Aorta (tissue), 5 donors: ENCODE results near the gene ONECUT1. TPM values are rescaled to one million over a fixed set of nuclear protein-coding genes. Genes with fewer than 3 reads are reported as not detected.

Experiments
- ATAC-seq: fragments of 200-7000 bp; cut with Tn5 transposase; one replicate; pipeline ENCODE4 v1.9.1; 2022; ENCODE audit warnings: moderate library complexity; ENCODE audit not compliant: low FRiP score
- DNase-seq, 2 donors: peaks; one replicate each; pipeline ENCODE4 v3.0.0-alpha.2; 2020
- H3K27ac ChIP-seq, 2 donors: one replicate each; pipeline ENCODE4 v1.5.1; 2013; ENCODE audit warnings: low read length in 2 of 2, mild to moderate bottlenecking in 2 of 2, moderate library complexity in 2 of 2, control low read depth in 1 of 2, inconsistent platforms in 1 of 2, low read depth in 1 of 2
- H3K27me3 ChIP-seq, 2 donors: one replicate each; pipeline ENCODE4 v1.6.1; 2013; ENCODE audit warnings: control low read depth in 1 of 2, low read length in 1 of 2, mild to moderate bottlenecking in 1 of 2, moderate library complexity in 1 of 2; ENCODE audit not compliant: insufficient read depth in 2 of 2, control insufficient read depth in 1 of 2
- H3K36me3 ChIP-seq, 2 donors: one replicate each; pipeline ENCODE4 v1.6.1; 2013; ENCODE audit warnings: control low read depth in 1 of 2, low read length in 1 of 2, mild to moderate bottlenecking in 1 of 2; ENCODE audit not compliant: insufficient read depth in 2 of 2, control insufficient read depth in 1 of 2
- H3K4me1 ChIP-seq, 2 donors: one replicate each; pipeline ENCODE4 v1.6.1; 2013; ENCODE audit warnings: low read length in 2 of 2, control low read depth in 1 of 2, mild to moderate bottlenecking in 1 of 2, moderate library complexity in 1 of 2; ENCODE audit not compliant: insufficient read depth in 2 of 2, control insufficient read depth in 1 of 2
- H3K4me3 ChIP-seq, 2 donors: one replicate each; pipeline ENCODE4 v1.5.1; 2013; ENCODE audit warnings: low read length in 2 of 2, control low read depth in 1 of 2, mild to moderate bottlenecking in 1 of 2
- H3K9me3 ChIP-seq: one replicate; pipeline ENCODE4 v1.6.1; 2013; ENCODE audit warnings: mild to moderate bottlenecking, low read length; ENCODE audit not compliant: control insufficient read depth
- WGBS, 2 donors: extraction: QIAGEN DNeasy Blood & Tissue Kit; methylation state at CpG; one replicate each; pipeline ENCODE4 v1.1.7; 2013; 5-methylcytosine and 5-hydroxymethylcytosine counted together
- intact Hi-C, 2 donors: fragments of 100-400 bp; cut with DNase I; formaldehyde crosslinking; loops; one replicate each; pipeline versions ENCODE4 v1.14.2 to v1.15.0; 2022
- polyA plus RNA-seq, 2 donors: library from polyadenylated mRNA; stranded (reverse); fragments of 200-250 nt; gene quantifications; one replicate each; pipeline ENCODE4 v1.2.3, GENCODE V29; 2013
- total RNA-seq, 2 donors: library from RNA; stranded (reverse); fragmentation: NEBNext Ultra II Directional; extraction: Animal tissue kit (Norgen Biotek cat#: 25700); gene quantifications; one replicate each; pipeline ENCODE4 v1.2.1, GENCODE V29; 2021
- donor health status: healthy with polysubstance abuse.
- donor health status: Bipolar disorder and iron deficiency.
- donor health status: DM: no; HTN: no; CAD: no.
- donor health status: DM: no; HTN: no; CAD: no.
- donor health status: DM: yes; HTN: yes; CAD: no.

ONECUT1 gene
- total and polyA plus RNA-seq, 4 donors, result not detected

DNA sequence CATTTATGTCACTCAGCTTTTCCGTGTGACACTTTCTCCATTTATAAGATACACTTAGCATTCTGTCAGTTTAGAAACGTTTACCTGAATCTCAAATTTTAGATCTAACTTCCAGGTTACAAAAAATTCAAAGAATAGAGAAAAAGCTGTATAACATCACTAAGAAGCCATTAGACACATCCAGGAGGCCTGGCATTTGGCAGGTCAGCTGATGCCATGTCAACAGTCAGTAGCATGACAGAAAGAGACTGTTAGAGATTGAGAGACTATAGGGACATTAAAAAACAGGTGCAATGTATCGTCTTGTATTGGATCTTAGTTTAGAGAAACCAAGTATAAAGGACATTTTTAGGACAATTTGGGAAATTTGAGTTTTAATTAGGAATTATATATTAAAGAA, 57.6 kb downstream of the ONECUT1 start:
- no peak for DNase-seq
- Histone ChIP-seq H3K36me3 (no peaks in the 10 kb centered on the region), H3K4me1 (no peaks in the 10 kb centered on the region), H3K4me3 (no peak overlapping the region), H3K27ac (no peak overlapping the region), H3K9me3 (no peaks in the 10 kb centered on the region), H3K27me3 (no peaks in the 10 kb centered on the region)
- 87 to 92% methylated on average over 3 of the region's 3 CpGs for WGBS, 2 donors
- ATAC-seq, result no peak
- intact Hi-C loops, result loop anchor here in 1 of 2 donors (10.0 kb wide), 1 partner anchor 348 kb away; no protein-coding TSS in a partner anchor

DNA sequence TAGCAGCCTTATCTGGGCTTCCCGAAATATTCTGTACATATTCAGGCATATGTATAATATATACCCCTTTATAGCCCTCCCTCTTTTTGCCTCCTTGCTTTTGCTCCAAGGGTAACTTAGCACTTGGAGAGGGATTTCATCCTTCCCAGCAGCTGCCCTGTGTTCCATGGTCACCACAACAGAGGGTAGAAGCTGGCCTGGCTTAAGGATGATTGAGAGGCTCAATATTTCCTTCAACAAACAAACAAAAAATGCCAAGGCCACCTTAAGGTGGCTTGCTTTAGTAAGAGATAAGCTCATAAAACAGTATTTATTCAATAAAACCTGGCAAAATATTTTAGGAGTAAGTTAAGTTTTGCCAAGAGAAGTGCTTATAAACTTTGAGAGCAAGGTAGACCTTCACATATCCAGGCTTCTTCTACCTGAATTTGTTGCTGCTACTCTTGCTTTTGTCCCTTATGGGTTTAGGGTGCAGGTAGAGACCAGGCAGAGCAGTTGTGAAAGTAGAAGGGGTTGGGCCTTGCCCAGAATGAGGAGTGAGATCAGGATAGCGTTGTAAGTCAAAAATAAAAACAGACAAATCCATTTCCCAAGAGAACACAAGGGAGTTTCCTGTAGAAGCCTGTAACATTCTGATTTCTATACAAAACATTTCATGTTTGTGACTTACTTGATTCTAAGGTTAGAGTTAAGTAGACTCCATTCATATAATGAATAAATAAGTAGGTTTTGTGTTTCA, 58.2 kb downstream of the ONECUT1 start:
- intact Hi-C loops, result loop anchor here in 1 of 2 donors (10.0 kb wide), 1 partner anchor 347 kb away; no protein-coding TSS in a partner anchor

DNA sequence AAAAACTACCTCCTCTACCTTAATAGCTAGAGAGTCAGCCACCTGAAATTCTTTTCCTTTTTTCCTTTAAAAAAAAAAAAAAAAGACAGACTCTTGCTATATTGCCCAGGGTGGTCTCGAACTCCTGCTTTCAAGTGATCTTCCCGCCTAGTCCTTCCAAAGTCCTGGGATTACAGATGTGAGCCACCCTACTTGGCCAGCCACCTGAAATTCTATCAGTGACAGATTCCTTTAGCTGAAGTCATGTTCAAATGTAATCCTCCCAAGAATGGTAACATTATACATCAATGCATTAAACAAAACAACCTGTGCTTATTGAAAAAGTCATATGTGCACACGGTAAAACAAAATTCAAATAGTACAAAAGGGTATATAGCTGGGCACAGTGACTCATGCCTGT, 59.1 kb downstream of the ONECUT1 start:
- Histone ChIP-seq H3K36me3 (no peaks in the 10 kb centered on the region), H3K27me3 (no peaks in the 10 kb centered on the region), H3K4me3 (no peak overlapping the region), H3K4me1 (no peaks in the 10 kb centered on the region), H3K9me3 (no peaks in the 10 kb centered on the region), H3K27ac (no peak overlapping the region)
- no peak for ATAC-seq
- DNase-seq, result no peak
- 73 to 90% methylated on average over 3 of the region's 3 CpGs for WGBS, 2 donors
- intact Hi-C loops, result loop anchor here in 1 of 2 donors (10.0 kb wide), 1 partner anchor 346 kb away; no protein-coding TSS in a partner anchor

More for the DNA sequence above, 58.2 kb downstream of the ONECUT1 start:
- Histone ChIP-seq H3K4me3 (no peak overlapping the region), H3K9me3 (no peaks in the 10 kb centered on the region), H3K36me3 (no peaks in the 10 kb centered on the region), H3K27me3 (no peaks in the 10 kb centered on the region), H3K4me1 (no peaks in the 10 kb centered on the region), H3K27ac (no peak overlapping the region)
- 79 to 86% methylated on average over 2 of the region's 2 CpGs for WGBS, 2 donors
- no peak for ATAC-seq
- DNase-seq, result no peak

DNA sequence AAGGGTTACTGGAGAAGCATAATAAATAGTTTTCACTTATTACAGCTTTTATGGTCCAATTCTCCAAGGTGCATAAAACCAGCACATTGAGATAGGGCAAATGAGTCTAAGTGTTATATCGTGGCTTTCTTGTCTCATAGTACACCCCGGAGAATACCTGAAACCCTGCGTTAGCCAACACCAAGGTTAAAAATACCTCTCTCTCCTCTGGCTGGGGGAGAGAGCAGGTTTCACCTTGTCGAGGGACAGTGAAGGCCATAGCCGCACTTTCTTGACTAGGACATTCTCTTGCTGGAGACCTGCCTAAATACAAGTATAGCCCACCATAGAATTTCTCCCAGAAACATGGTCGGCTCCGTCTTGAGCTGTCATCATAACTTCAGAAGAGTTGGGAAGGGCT, 59.5 kb downstream of the ONECUT1 start:
- no peak for DNase-seq
- H3K4me3 ChIP-seq, result no peak overlapping the region
- no peak overlapping the region for H3K27ac ChIP-seq
- H3K36me3 ChIP-seq, result no peaks in the 10 kb centered on the region
- H3K27me3 ChIP-seq, result no peaks in the 10 kb centered on the region
- no peaks in the 10 kb centered on the region for H3K9me3 ChIP-seq
- WGBS, 2 donors, result 86 to 88% methylated on average over 7 of the region's 7 CpGs
- no peaks in the 10 kb centered on the region for H3K4me1 ChIP-seq
- intact Hi-C loops, result loop anchor here in 1 of 2 donors (10.0 kb wide), 1 partner anchor 346 kb away; no protein-coding TSS in a partner anchor
- ATAC-seq, result no peak

DNA sequence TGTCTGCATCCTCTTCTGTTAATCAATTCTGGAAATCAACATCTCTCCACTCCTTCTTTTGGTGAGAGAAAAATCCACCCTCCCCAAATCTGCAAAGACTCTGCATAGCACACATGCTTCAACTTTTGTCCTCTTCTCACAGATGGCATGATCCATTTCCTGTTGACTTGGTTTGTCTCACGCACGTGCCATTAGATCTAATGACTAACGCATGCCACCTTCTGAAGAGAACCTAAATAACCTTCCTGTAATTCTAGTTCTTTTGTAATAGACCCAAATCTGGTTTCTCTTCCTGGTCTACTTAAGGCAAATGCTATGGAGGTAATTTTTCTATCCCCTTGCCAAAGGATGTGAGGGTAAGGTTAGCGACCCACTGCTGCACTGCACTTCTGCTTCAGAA, 60.0 kb downstream of the ONECUT1 start:
- no peak overlapping the region for H3K27ac ChIP-seq
- H3K36me3 ChIP-seq, result no peaks in the 10 kb centered on the region
- 68 to 71% methylated on average over 4 of the region's 4 CpGs for WGBS, 2 donors
- no peak for DNase-seq
- no peaks in the 10 kb centered on the region for H3K4me1 ChIP-seq
- no peaks in the 10 kb centered on the region for H3K27me3 ChIP-seq
- no peaks in the 10 kb centered on the region for H3K9me3 ChIP-seq
- no peak overlapping the region for H3K4me3 ChIP-seq
- intact Hi-C loops, result loop anchor here in 1 of 2 donors (10.0 kb wide), 1 partner anchor 345 kb away; no protein-coding TSS in a partner anchor
- no peak for ATAC-seq

DNA sequence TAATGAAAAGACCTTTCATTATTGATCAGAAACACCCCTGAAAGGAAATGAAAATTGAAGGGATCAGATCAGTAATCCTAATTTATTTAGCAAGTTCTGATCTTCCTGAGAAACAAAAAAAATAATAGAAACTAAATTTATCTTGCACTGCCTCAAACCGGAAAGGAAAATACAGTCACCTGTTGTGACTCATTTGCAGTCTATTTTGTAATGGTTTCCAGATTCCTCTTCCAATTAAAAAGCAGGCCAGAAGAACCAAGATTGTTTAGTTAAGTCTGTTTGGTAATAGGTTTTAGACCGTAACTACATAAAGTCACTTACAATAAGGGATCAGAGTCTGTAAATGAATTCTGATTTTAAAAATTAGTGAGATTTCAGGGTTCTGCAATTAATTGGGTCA, 61.2 kb downstream of the ONECUT1 start:
- Histone ChIP-seq H3K36me3 (no peaks in the 10 kb centered on the region), H3K4me1 (no peaks in the 10 kb centered on the region)
- 37 to 39% methylated on average over 2 of the region's 2 CpGs for WGBS, 2 donors

DNA sequence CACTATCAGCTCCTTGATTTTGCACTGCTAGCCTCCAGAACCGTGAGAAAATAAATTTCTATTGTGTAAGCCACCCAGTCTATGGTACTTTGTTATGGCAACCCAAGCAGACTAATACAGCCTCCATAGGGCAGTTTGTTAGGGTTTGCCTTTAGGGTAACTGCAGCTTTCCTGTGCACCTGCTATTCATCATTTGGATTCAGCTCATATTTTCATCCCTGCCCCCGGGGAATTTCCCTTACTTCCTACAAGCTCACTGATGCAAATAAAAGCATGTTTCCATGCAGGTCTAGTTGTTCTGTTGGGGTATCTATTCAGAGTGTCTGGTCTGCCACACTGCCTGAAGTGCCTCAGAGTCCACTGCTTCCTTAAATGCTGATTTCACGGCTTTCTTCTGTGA, 62.3 kb downstream of the ONECUT1 start:
- WGBS, 2 donors, result 81 to 82% methylated on average over 3 of the region's 3 CpGs
- H3K36me3 ChIP-seq, result no peaks in the 10 kb centered on the region
- H3K4me3 ChIP-seq, result no peak overlapping the region
- no peaks in the 10 kb centered on the region for H3K27me3 ChIP-seq
- intact Hi-C loops, result no loop called here
- DNase-seq (no peak), ATAC-seq (no peak)
- H3K27ac ChIP-seq, result no peak overlapping the region
- no peaks in the 10 kb centered on the region for H3K9me3 ChIP-seq
- H3K4me1 ChIP-seq, result no peaks in the 10 kb centered on the region

More for the DNA sequence above, 61.2 kb downstream of the ONECUT1 start:
- no peaks in the 10 kb centered on the region for H3K27me3 ChIP-seq
- DNase-seq (no peak), ATAC-seq (no peak)
- intact Hi-C loops, result no loop called here
- H3K27ac ChIP-seq, result no peak overlapping the region
- H3K4me3 ChIP-seq, result no peak overlapping the region
- H3K9me3 ChIP-seq, result no peaks in the 10 kb centered on the region

DNA sequence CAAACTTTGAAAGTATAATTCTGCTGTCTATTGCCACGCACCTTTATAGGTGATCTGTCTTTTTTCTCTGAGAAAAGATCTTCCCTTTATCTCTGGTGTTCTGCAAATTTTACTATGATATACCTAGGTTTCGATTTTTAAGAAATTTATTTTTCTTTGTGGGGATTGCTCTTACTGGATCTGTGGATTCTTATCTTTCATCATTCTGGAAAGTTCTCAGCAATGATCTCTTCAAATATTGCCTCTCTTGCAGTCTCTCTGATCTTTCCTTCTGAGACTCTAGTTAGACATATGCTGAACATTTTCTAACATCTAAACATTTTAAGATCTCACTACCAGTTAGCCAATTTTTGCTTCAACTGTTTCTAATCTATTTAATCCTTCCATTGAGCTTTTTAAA, 63.9 kb downstream of the ONECUT1 start:
- WGBS, 2 donors, result 87 to 91% methylated on average over 2 of the region's 2 CpGs
- H3K9me3 ChIP-seq, result no peaks in the 10 kb centered on the region

DNA sequence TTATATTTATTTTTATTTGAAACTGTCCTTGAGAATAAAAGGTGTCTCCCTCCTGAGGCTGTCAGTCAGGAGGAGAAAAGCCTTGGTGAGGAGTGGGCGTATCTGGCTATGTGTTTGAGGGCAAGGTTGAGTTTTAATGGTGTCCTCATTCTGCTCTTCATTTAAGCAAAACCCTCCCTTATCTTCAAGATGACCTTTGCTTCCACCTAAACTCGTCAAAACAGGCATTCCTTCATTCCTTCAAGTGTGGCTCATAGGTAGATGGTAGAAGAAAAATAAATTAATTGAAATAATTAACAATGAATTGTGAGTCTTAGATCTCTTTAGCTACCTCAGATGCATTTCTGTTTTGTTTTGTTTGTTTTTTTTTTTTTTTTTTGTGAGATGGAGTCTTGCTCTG, 71.6 kb downstream of the ONECUT1 start:
- Histone ChIP-seq H3K36me3 (no peaks in the 10 kb centered on the region), H3K4me1 (no peaks in the 10 kb centered on the region), H3K4me3 (no peak overlapping the region), H3K9me3 (no peaks in the 10 kb centered on the region), H3K27me3 (no peaks in the 10 kb centered on the region), H3K27ac (no peak overlapping the region)
- no peak for DNase-seq
- no peak for ATAC-seq
- intact Hi-C loops, result no loop called here
- 85 to 89% methylated on average over 2 of the region's 2 CpGs for WGBS, 2 donors

More for the DNA sequence above, 63.9 kb downstream of the ONECUT1 start:
- Histone ChIP-seq H3K27ac (no peak overlapping the region), H3K4me3 (no peak overlapping the region), H3K36me3 (no peaks in the 10 kb centered on the region), H3K27me3 (no peaks in the 10 kb centered on the region), H3K4me1 (no peaks in the 10 kb centered on the region)
- intact Hi-C loops, result no loop called here
- DNase-seq (no peak), ATAC-seq (no peak)
